Tibial nerve (tissue), 3 donors: ENCODE data around the gene ZNF768.

Source experiments
- CTCF ChIP-seq, 5 experiments: fragments of 200-600 bp in 3 of 5; fragments of 450-650 bp in 2 of 5; sonication (generic) in 3 of 5; IDR thresholded peaks; one replicate each; pipeline ENCODE4 v1.5.1; 2016 to 2019; ENCODE audit warnings: antibody characterized with exemption in 5 of 5, mild to moderate bottlenecking in 3 of 5, moderate library complexity in 2 of 5
- POLR2A ChIP-seq, 2 donors: fragments of 450-650 bp; IDR thresholded peaks; one replicate each; pipeline ENCODE4 v1.6.1; 2017; ENCODE audit warnings: antibody characterized with exemption in 2 of 2, mild to moderate bottlenecking in 2 of 2, moderate library complexity in 2 of 2

- TF ChIP-seq CTCF (IDR thresholded peaks at IDR 0.05) (no peak), POLR2A (IDR thresholded peaks at IDR 0.05) (no peak)
Observed at GRCh38 chr16:30533146-30533522, 6.8 kb upstream of the ZNF768 start.
